SK-N-SH treated with all-trans-retinoic acid at 6 μM for 48 hours (cell line): ENCODE results near the gene NGFR.

Source experiments
- ATAC-seq: fragments of 200-7000 bp; cut with Tn5 transposase; 3 replicates; pipeline ENCODE4 v1.9.1; 2020; ENCODE audit warnings: mild to moderate bottlenecking, moderate library complexity
- ARNTL ChIP-seq: fragments of 450-650 bp; formaldehyde crosslinking; IDR thresholded peaks from 2 replicates; pipeline ENCODE4 v1.5.0; 2020; ENCODE audit warnings: low read depth, mild to moderate bottlenecking, moderate library complexity, borderline replicate concordance
- BACH2 ChIP-seq: fragments of 250-450 bp; sonication (Bioruptor Pico); IDR thresholded peaks from 2 replicates; pipeline ENCODE4 v1.9.0; 2021; ENCODE audit warnings: mild to moderate bottlenecking, borderline replicate concordance
- CREB5 ChIP-seq: fragments of 250-450 bp; sonication (Bioruptor Pico); IDR thresholded peaks from 2 replicates; pipeline ENCODE4 v1.5.1; 2020; ENCODE audit warnings: low read depth, mild to moderate bottlenecking, moderate library complexity
- CSDC2 ChIP-seq: fragments of 250-450 bp; sonication (Bioruptor Pico); IDR thresholded peaks from 2 replicates; pipeline ENCODE4 v1.5.0; 2020; ENCODE audit warnings: mild to moderate bottlenecking, moderate library complexity
- CSRNP3 ChIP-seq: fragments of 250-450 bp; sonication (Bioruptor Pico); IDR thresholded peaks from 2 replicates; pipeline ENCODE4 v1.5.1; 2021; ENCODE audit warnings: mild to moderate bottlenecking, moderate library complexity
- ESRRG ChIP-seq: fragments of 250-450 bp; sonication (Bioruptor Pico); IDR thresholded peaks from 2 replicates; pipeline ENCODE4 v1.6.1; 2021; ENCODE audit warnings: mild to moderate bottlenecking
- GLIS3 ChIP-seq: fragments of 250-450 bp; sonication (Bioruptor Pico); IDR thresholded peaks from 2 replicates; pipeline ENCODE4 v1.5.0; 2020; ENCODE audit warnings: mild to moderate bottlenecking, moderate library complexity
- ISL1 ChIP-seq: fragments of 250-450 bp; sonication (Bioruptor Pico); IDR thresholded peaks from 2 replicates; pipeline ENCODE4 v2.1.2; 2022; ENCODE audit warnings: mild to moderate bottlenecking, moderate library complexity
- OSR1 ChIP-seq: fragments of 250-450 bp; sonication (Bioruptor Pico); IDR thresholded peaks from 2 replicates; pipeline ENCODE4 v1.8.0; 2022; ENCODE audit warnings: moderate library complexity, mild to moderate bottlenecking, inconsistent platforms
- PATZ1 ChIP-seq: fragments of 250-450 bp; sonication (Bioruptor Pico); IDR thresholded peaks from 2 replicates; pipeline ENCODE4 v1.8.0; 2020; ENCODE audit warnings: mild to moderate bottlenecking, moderate library complexity, borderline replicate concordance
- POU6F1 ChIP-seq: fragments of 250-450 bp; sonication (Bioruptor Pico); IDR thresholded peaks from 2 replicates; pipeline ENCODE4 v1.8.0; 2021; ENCODE audit warnings: low read depth, mild to moderate bottlenecking, moderate library complexity, borderline replicate concordance
- PPARA ChIP-seq: fragments of 250-450 bp; sonication (Bioruptor Pico); IDR thresholded peaks from 2 replicates; pipeline ENCODE4 v1.5.0; 2020; ENCODE audit warnings: mild to moderate bottlenecking, borderline replicate concordance
- RARB ChIP-seq: fragments of 250-450 bp; sonication (Bioruptor Pico); IDR thresholded peaks from 2 replicates; pipeline ENCODE4 v1.8.0; 2021; ENCODE audit warnings: mild to moderate bottlenecking, moderate library complexity
- SNAI2 ChIP-seq: fragments of 250-450 bp; sonication (Bioruptor Pico); IDR thresholded peaks from 2 replicates; pipeline ENCODE4 v1.5.0; 2020; ENCODE audit warnings: mild to moderate bottlenecking, moderate library complexity
- TCF4 ChIP-seq: fragments of 250-450 bp; sonication (Bioruptor Pico); IDR thresholded peaks from 2 replicates; pipeline ENCODE4 v1.8.0; 2021; ENCODE audit warnings: mild to moderate bottlenecking, moderate library complexity, borderline replicate concordance
- TOX ChIP-seq: fragments of 250-450 bp; sonication (Bioruptor Pico); IDR thresholded peaks from 2 replicates; pipeline ENCODE4 v1.8.0; 2021; ENCODE audit warnings: mild to moderate bottlenecking, moderate library complexity, borderline replicate concordance
- TSHZ2 ChIP-seq: fragments of 250-450 bp; sonication (Bioruptor Pico); IDR thresholded peaks from 2 replicates; pipeline ENCODE4 v1.5.0; 2020; ENCODE audit warnings: mild to moderate bottlenecking, moderate library complexity
- ZC3H10 ChIP-seq: fragments of 250-450 bp; sonication (Bioruptor Pico); IDR thresholded peaks from 2 replicates; pipeline ENCODE4 v1.5.1; 2021; ENCODE audit warnings: mild to moderate bottlenecking, moderate library complexity
- ZFP3 ChIP-seq: fragments of 250-450 bp; sonication (Bioruptor Pico); IDR thresholded peaks from 2 replicates; pipeline ENCODE4 v1.5.0; 2020; ENCODE audit warnings: mild to moderate bottlenecking, moderate library complexity
- ZFP30 ChIP-seq: fragments of 450-650 bp; formaldehyde crosslinking; IDR thresholded peaks from 2 replicates; pipeline ENCODE4 v1.5.0; 2022; ENCODE audit warnings: mild to moderate bottlenecking, moderate library complexity
- ZNF565 ChIP-seq: fragments of 450-650 bp; formaldehyde crosslinking; conservative IDR thresholded peaks from 2 replicates; pipeline ENCODE4 v1.5.0; 2020; ENCODE audit warnings: low read depth, mild to moderate bottlenecking, moderate library complexity
- ZNF70 ChIP-seq: fragments of 450-650 bp; formaldehyde crosslinking; IDR thresholded peaks from 2 replicates; pipeline ENCODE4 v1.5.0; 2020; ENCODE audit warnings: mild to moderate bottlenecking, moderate library complexity
- ZNF8 ChIP-seq: fragments of 450-650 bp; formaldehyde crosslinking; IDR thresholded peaks from 2 replicates; pipeline ENCODE4 v1.5.0; 2020; ENCODE audit warnings: mild to moderate bottlenecking, moderate library complexity

NGFR gene

GRCh38 chr17:49487183-49487582, 7.9 kb upstream of the NGFR start (continued):
- no peak for TF ChIP-seq PATZ1 (CRISPR knock-in tag)
- TF ChIP-seq CREB5 (CRISPR knock-in tag), result no peak
- no peak for TF ChIP-seq PPARA (CRISPR knock-in tag)
- no peak for TF ChIP-seq TOX (CRISPR knock-in tag)
- no peak for TF ChIP-seq ZFP30 (CRISPR knock-in tag)
- no peak for TF ChIP-seq ARNTL (CRISPR knock-in tag)
- no peak for TF ChIP-seq SNAI2

- TF ChIP-seq PPARA (CRISPR knock-in tag) (no peak), ZNF8 (no peak)
- no peak for ATAC-seq
These were observed 6.5 kb upstream of the NGFR start for GRCh38 chr17:49488612-49489011.

GRCh38 chr17:49489348-49489747, 5.7 kb upstream of the NGFR start:
- TF ChIP-seq SNAI2 (no peak), ZNF565 (CRISPR knock-in tag) (no peak), POU6F1 (CRISPR knock-in tag) (no peak), CSDC2 (CRISPR knock-in tag) (no peak), GLIS3 (no peak), CSRNP3 (CRISPR knock-in tag) (no peak), ZNF70 (no peak), ISL1 (CRISPR knock-in tag) (no peak), ZFP30 (CRISPR knock-in tag) (no peak), RARB (CRISPR knock-in tag) (no peak), OSR1 (CRISPR knock-in tag) (no peak), TSHZ2 (no peak), BACH2 (CRISPR knock-in tag) (no peak), ZNF8 (no peak), ZFP3 (CRISPR knock-in tag) (no peak), TCF4 (no peak), ZC3H10 (CRISPR knock-in tag) (no peak), ESRRG (CRISPR knock-in tag) (no peak), CREB5 (CRISPR knock-in tag) (no peak)
- no peak for ATAC-seq
